CD4-positive, alpha-beta memory T cell (primary cell): Measurements from ENCODE around the gene GBP3. TPM values are rescaled to one million over a fixed set of nuclear protein-coding genes. Genes with fewer than 3 reads are reported as not detected.
A peak's percentile ranks its signal among the peaks of the same experiment; 100 is the strongest.

Experiments used
- CTCF ChIA-PET: fragments of 350-600 bp; sonication (Branson Sonifier 250); formaldehyde crosslinking; loops from one replicate; lab custom pipeline; 2021; ENCODE audit warnings: inconsistent platforms; ENCODE audit not compliant: partially characterized antibody; lab: Charles Lee
- POLR2A ChIA-PET: fragments of 350-600 bp; sonication (Branson Sonifier 250); formaldehyde crosslinking; loops from one replicate; lab custom pipeline; 2021; ENCODE audit not compliant: partially characterized antibody; lab: Charles Lee
- DNase-seq, 5 donors: peaks; one replicate each; pipeline versions ENCODE4 v3.0.0 to v3.0.0-alpha.2; 2020 to 2022; ENCODE audit warnings: mixed read lengths in 1 of 5
- H3K27ac ChIP-seq: one replicate; pipeline ENCODE4 v1.7.0; 2013; ENCODE audit warnings: low read depth, low read length
- H3K27me3 ChIP-seq: 2 replicates; pipeline ENCODE4 v1.7.0; 2013; ENCODE audit warnings: mild to moderate bottlenecking, low read length, moderate library complexity; ENCODE audit not compliant: insufficient read depth
- H3K36me3 ChIP-seq: 2 replicates; pipeline ENCODE4 v1.7.0; 2013; ENCODE audit warnings: mild to moderate bottlenecking, low read length, moderate library complexity; ENCODE audit not compliant: insufficient read depth
- H3K4me1 ChIP-seq: 2 replicates; pipeline ENCODE4 v1.7.0; 2013; ENCODE audit warnings: mild to moderate bottlenecking, low read length, moderate library complexity; ENCODE audit not compliant: insufficient read depth
- H3K4me3 ChIP-seq, 2 donors: one replicate each; pipeline ENCODE4 v1.7.0; 2013; ENCODE audit warnings: low read length in 2 of 2, mild to moderate bottlenecking in 1 of 2
- H3K9me3 ChIP-seq, 2 donors: one replicate each; pipeline ENCODE4 v1.7.0; 2013; ENCODE audit warnings: low read length in 2 of 2, control low read depth in 1 of 2; ENCODE audit not compliant: control insufficient read depth in 1 of 2
- H3K27ac Mint-ChIP-seq, 7 donors: one replicate each; pipeline ENCODE4 v1.8.0; 2020 to 2021; ENCODE audit warnings: mixed read lengths in 7 of 7, mild to moderate bottlenecking in 6 of 7, inconsistent platforms in 3 of 7, moderate library complexity in 3 of 7
- H3K27me3 Mint-ChIP-seq, 2 donors: one replicate each; pipeline ENCODE4 v1.8.0; 2020 to 2021; ENCODE audit warnings: mixed read lengths in 2 of 2
- H3K36me3 Mint-ChIP-seq, 2 donors: one replicate each; pipeline ENCODE4 v1.8.0; 2020 to 2021; ENCODE audit warnings: mixed read lengths in 2 of 2, inconsistent platforms in 1 of 2, mild to moderate bottlenecking in 1 of 2
- H3K4me1 Mint-ChIP-seq, 4 donors: one replicate each; pipeline ENCODE4 v1.8.0; 2020 to 2021; ENCODE audit warnings: mixed read lengths in 4 of 4, mild to moderate bottlenecking in 1 of 4
- H3K4me3 Mint-ChIP-seq, 8 donors: one replicate each; pipeline ENCODE4 v1.8.0; 2020 to 2021; ENCODE audit warnings: mixed read lengths in 8 of 8, mild to moderate bottlenecking in 7 of 8, moderate library complexity in 6 of 8, inconsistent platforms in 3 of 8
- H3K9me3 Mint-ChIP-seq, 8 donors: one replicate each; pipeline ENCODE4 v1.8.0; 2020 to 2021; ENCODE audit warnings: mixed read lengths in 8 of 8, mild to moderate bottlenecking in 5 of 8, inconsistent platforms in 3 of 8, moderate library complexity in 1 of 8
- intact Hi-C: fragments of 100-400 bp; cut with micrococcal nuclease; formaldehyde crosslinking; loops from one replicate; pipeline ENCODE4 v1.15.1; 2023
- polyA plus RNA-seq, 2 donors: library from polyadenylated mRNA; unstranded; fragments of 300-500 nt; fragmentation: Illumina TruSeq; gene quantifications; one replicate each; pipeline ENCODE4 v1.2.3, GENCODE V29; 2021
- total RNA-seq, 2 experiments: library from RNA; stranded (reverse); gene quantifications; one replicate each; pipeline ENCODE4 v1.2.3, GENCODE V29; 2021

GBP3 gene
- total and polyA plus RNA-seq, 4 experiments from 2014 or later: 6.4 to 54.1 (median 31.0) TPM

DNA sequence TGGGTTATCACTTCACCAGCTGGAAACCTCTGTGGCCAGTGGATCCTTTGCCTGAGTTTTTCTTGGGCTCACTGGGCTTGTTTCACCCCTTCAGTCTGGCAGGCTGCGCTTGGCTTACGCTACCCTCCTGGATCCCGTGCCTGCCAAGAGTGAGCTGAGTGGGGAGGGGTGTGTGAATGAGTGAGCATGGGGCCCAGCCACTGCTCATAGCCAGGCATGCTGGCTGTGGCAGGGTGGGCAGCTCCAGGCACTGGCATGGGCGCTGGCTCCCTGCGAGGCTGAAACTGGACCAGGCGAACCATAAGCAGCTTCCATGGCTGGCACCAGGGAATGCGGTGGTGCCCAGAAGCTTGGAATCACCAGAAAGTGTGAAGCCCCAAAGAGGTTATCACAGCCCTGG lies 19.8 kb upstream of the GBP3 start:
- Histone ChIP-seq H3K4me1 (peaks cover 23% of the 10 kb centered on the region), H3K36me3 (no peaks in the 10 kb centered on the region), H3K9me3 (no peaks in the 10 kb centered on the region), H3K27me3 (no peaks in the 10 kb centered on the region), H3K27ac (no peak overlapping the region), H3K4me3 (no peak overlapping the region)
- Mint-ChIP-seq H3K4me3 (no peak overlapping the region), H3K9me3 (peaks cover 0 to 16% (median 1%) of the 10 kb centered on the region in 8 donors), H3K27me3 (no peaks in the 10 kb centered on the region), H3K27ac (no peak overlapping the region), H3K4me1 (peaks cover 25 to 40% (median 29%) of the 10 kb centered on the region in 4 donors), H3K36me3 (peaks cover 8 to 11% of the 10 kb centered on the region in 2 donors)
- intact Hi-C loops: no loop called here
- ChIA-PET CTCF (interaction anchor here (0.9 to 2.6 kb wide), 3 partner anchors 14 to 233 kb away, joined by 3 to 12 read pairs (median 3); partner anchors contain the start of gene GBP3), POLR2A (interaction anchor here (1.6 to 2.1 kb wide), 2 partner anchors 8 to 21 kb away, joined by 7 to 11 read pairs; no protein-coding TSS in a partner anchor)
- no peak for DNase-seq

- H3K27ac Mint-ChIP-seq: peak overlapping the region in 1 of 7 donors; percentile 58
- H3K27me3 Mint-ChIP-seq: no peaks in the 10 kb centered on the region
- peaks cover 8 to 10% of the 10 kb centered on the region in 2 donors for H3K36me3 Mint-ChIP-seq
- Histone ChIP-seq H3K36me3 (no peaks in the 10 kb centered on the region), H3K9me3 (no peaks in the 10 kb centered on the region), H3K4me3 (no peak overlapping the region), H3K27ac (no peak overlapping the region), H3K27me3 (no peaks in the 10 kb centered on the region), H3K4me1 (peaks cover 23% of the 10 kb centered on the region)
- ChIA-PET CTCF (interaction anchor here (1.1 to 2.6 kb wide), 2 partner anchors 20 to 234 kb away, joined by 3 to 12 read pairs; partner anchors contain the start of gene GBP3), POLR2A (interaction anchor here (1.1 to 2.1 kb wide), 5 partner anchors 7 to 75 kb away, joined by 3 to 11 read pairs (median 4); no protein-coding TSS in a partner anchor)
- intact Hi-C loops: loop anchor here (2.0 kb wide), 1 partner anchor 19 kb away; the partner anchor contains the start of gene GBP3
- H3K4me1 Mint-ChIP-seq: peaks cover 25 to 40% (median 28%) of the 10 kb centered on the region in 4 donors
- no peak for DNase-seq
- peaks cover 0 to 16% (median 1%) of the 10 kb centered on the region in 8 donors for H3K9me3 Mint-ChIP-seq
- peak overlapping the region in 1 of 8 donors; percentile 62 for H3K4me3 Mint-ChIP-seq
These were observed 19.1 kb upstream of the GBP3 start for GRCh38 chr1:89041721-89042120.

- Histone ChIP-seq H3K4me1 (peaks cover 23% of the 10 kb centered on the region), H3K27ac (no peak overlapping the region), H3K9me3 (no peaks in the 10 kb centered on the region), H3K27me3 (no peaks in the 10 kb centered on the region), H3K36me3 (no peaks in the 10 kb centered on the region), H3K4me3 (no peak overlapping the region)
- no peaks in the 10 kb centered on the region for H3K27me3 Mint-ChIP-seq
- CTCF ChIA-PET: interaction anchor here (1.1 to 2.6 kb wide), 2 partner anchors 19 to 235 kb away, joined by 3 to 12 read pairs; partner anchors contain the start of gene GBP3
- H3K36me3 Mint-ChIP-seq: peaks cover 8 to 10% of the 10 kb centered on the region in 2 donors
- H3K4me3 Mint-ChIP-seq: peak overlapping the region in 3 of 8 donors; percentile 0 to 62 (median 25)
- peaks cover 0 to 16% (median 1%) of the 10 kb centered on the region in 8 donors for H3K9me3 Mint-ChIP-seq
- no peak for DNase-seq
- intact Hi-C loops: loop anchor here (2.0 kb wide), 1 partner anchor 18 kb away; the partner anchor contains the start of gene GBP3
- POLR2A ChIA-PET: interaction anchor here (1.1 to 2.2 kb wide), 5 partner anchors 11 to 76 kb away, joined by 3 to 7 read pairs (median 4); no protein-coding TSS in a partner anchor
- H3K27ac Mint-ChIP-seq: peak overlapping the region in 1 of 7 donors; percentile 58
- peaks cover 25 to 40% (median 28%) of the 10 kb centered on the region in 4 donors for H3K4me1 Mint-ChIP-seq
These were observed 18.5 kb upstream of the GBP3 start for GRCh38 chr1:89041119-89041641.

DNA sequence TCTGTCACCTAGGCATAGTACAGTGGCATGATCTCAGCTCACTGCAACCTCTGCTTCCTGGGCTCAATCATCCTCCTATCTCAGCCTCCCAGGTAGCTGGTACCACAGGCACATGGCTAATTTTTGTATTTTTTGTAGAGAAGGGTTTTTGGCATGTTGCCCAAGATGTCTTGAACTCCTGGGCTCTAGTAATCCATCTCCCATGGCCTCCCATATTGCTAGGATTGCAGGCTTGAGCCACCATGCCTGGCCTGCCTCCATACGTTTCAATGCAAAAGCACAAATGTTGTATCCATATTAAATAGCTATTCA lies 17.6 kb upstream of the GBP3 start:
- peaks cover 28% of the 10 kb centered on the region for H3K4me1 ChIP-seq
- intact Hi-C loops: loop anchor here (2.0 kb wide), 1 partner anchor 17 kb away; the partner anchor contains the start of gene GBP3
- H3K27ac ChIP-seq: no peak overlapping the region
- no peaks in the 10 kb centered on the region for H3K9me3 ChIP-seq
- H3K4me3 ChIP-seq: no peak overlapping the region
- H3K9me3 Mint-ChIP-seq: peaks cover 0 to 16% (median 1%) of the 10 kb centered on the region in 8 donors
- no peaks in the 10 kb centered on the region for H3K36me3 ChIP-seq
- DNase-seq: no peak
- peak overlapping the region in 2 of 7 donors; percentile 32 to 37 for H3K27ac Mint-ChIP-seq
- peaks cover 28 to 45% (median 32%) of the 10 kb centered on the region in 4 donors for H3K4me1 Mint-ChIP-seq
- POLR2A ChIA-PET: interaction anchor here (0.7 to 2.2 kb wide), 4 partner anchors 19 to 46 kb away, joined by 3 to 7 read pairs (median 3); no protein-coding TSS in a partner anchor
- peaks cover 8 to 10% of the 10 kb centered on the region in 2 donors for H3K36me3 Mint-ChIP-seq
- H3K27me3 Mint-ChIP-seq: no peaks in the 10 kb centered on the region
- CTCF ChIA-PET: interaction anchor here (2.6 kb wide), 1 partner anchor 18 kb away, joined by 12 read pairs; the partner anchor contains the start of gene GBP3
- H3K27me3 ChIP-seq: no peaks in the 10 kb centered on the region
- peak overlapping the region in 6 of 8 donors; percentile 5 to 77 (median 37) for H3K4me3 Mint-ChIP-seq

- no peaks in the 10 kb centered on the region for H3K36me3 ChIP-seq
- no peaks in the 10 kb centered on the region for H3K9me3 ChIP-seq
- Mint-ChIP-seq H3K36me3 (peaks cover 3 to 6% of the 10 kb centered on the region in 2 donors), H3K4me1 (peaks cover 51 to 76% (median 57%) of the 10 kb centered on the region in 4 donors), H3K9me3 (peaks cover 0 to 10% (median 2%) of the 10 kb centered on the region in 8 donors), H3K4me3 (no peak overlapping the region), H3K27me3 (no peaks in the 10 kb centered on the region), H3K27ac (no peak overlapping the region)
- no peaks in the 10 kb centered on the region for H3K27me3 ChIP-seq
- no peak for DNase-seq
- CTCF ChIA-PET: no interaction called here
- H3K4me3 ChIP-seq: no peak overlapping the region
- intact Hi-C loops: no loop called here
- peaks cover 49% of the 10 kb centered on the region for H3K4me1 ChIP-seq
- POLR2A ChIA-PET: no interaction called here
- H3K27ac ChIP-seq: no peak overlapping the region
These were observed 14.5 kb upstream of the GBP3 start for GRCh38 chr1:89037186-89037585.

GRCh38 chr1:89035080-89035479 lies 12.4 kb upstream of the GBP3 start:
- Mint-ChIP-seq H3K4me1 (peaks cover 46 to 79% (median 62%) of the 10 kb centered on the region in 4 donors), H3K9me3 (peaks cover 0 to 21% (median 6%) of the 10 kb centered on the region in 8 donors), H3K4me3 (peak overlapping the region in 2 of 8 donors; percentile 57 to 83), H3K36me3 (peaks cover 3 to 11% of the 10 kb centered on the region in 2 donors), H3K27me3 (no peaks in the 10 kb centered on the region), H3K27ac (peak overlapping the region in 5 of 7 donors; percentile 15 to 83 (median 77))
- no peaks in the 10 kb centered on the region for H3K36me3 ChIP-seq
- H3K4me3 ChIP-seq: no peak overlapping the region
- no peaks in the 10 kb centered on the region for H3K27me3 ChIP-seq
- ChIA-PET CTCF (interaction anchor here (2.8 kb wide), 1 partner anchor 30 kb away, joined by 7 read pairs; the partner anchor contains the start of gene GBP1), POLR2A (interaction anchor here (1.0 to 3.4 kb wide), 8 partner anchors 8 to 241 kb away, joined by 3 to 35 read pairs (median 7); partner anchors contain the start of genes GBP1 and GBP3)
- intact Hi-C loops: loop anchor here (2.0 kb wide), 1 partner anchor 30 kb away; the partner anchor contains the start of gene GBP1
- no peaks in the 10 kb centered on the region for H3K9me3 ChIP-seq
- H3K4me1 ChIP-seq: peaks cover 34% of the 10 kb centered on the region
- no peak for DNase-seq
- H3K27ac ChIP-seq: no peak overlapping the region
